Measurements from ENCODE around the gene ZNF2. TPM values are rescaled to one million over a fixed set of nuclear protein-coding genes. Genes with fewer than 3 reads are reported as not detected.
"Not testable (repeated sequence)": the region's sequence is repeated elsewhere in the genome, so short reads cannot be mapped to it uniquely, and the experiment has no call there.

The ZNF2 gene
- polyA plus RNA-seq, 2 of the 4 experiments (the other 2 are of a cell fraction) = 4.2 to 4.6 TPM

DNA sequence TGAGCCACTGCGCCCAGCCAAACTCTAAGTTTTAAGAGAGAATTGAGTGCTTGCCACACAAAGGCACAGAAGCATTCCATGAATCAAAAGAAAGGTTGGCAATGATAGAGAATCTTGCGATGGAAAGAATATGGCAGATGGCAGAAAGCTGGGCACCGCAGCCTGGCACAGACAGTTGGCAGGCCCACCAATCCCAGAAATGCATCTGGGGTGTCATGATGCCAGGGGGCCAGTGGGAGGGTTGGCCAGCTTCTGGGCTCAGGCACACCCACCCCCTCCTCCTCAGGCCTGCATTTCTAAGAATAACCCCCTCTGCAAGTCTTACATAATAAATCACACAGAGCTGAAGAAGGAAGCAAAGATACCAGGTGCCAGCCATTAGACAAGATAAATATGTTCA lies 19.6 kb downstream of the ZNF2 start:
- ChIA-PET CTCF (interaction anchor here (0.6 to 1.4 kb wide), 2 partner anchors 163 to 187 kb away, joined by 3 to 4 read pairs; no protein-coding TSS in a partner anchor), POLR2A (no interaction called here)
- WGBS (ENCODE audit: missing lambda C conversion rate) = 85% methylated on average over 3 of the region's 3 CpGs
- TF ChIP-seq JUNB (IDR thresholded peaks at IDR 0.05) (no peak), POLR2A (IDR thresholded peaks at IDR 0.05; ENCODE audit: low read length) (no peak), MAZ (IDR thresholded peaks at IDR 0.05; ENCODE audit: borderline replicate concordance, low read depth, low read length) (no peak), CHD4 (IDR thresholded peaks at IDR 0.05; ENCODE audit: borderline replicate concordance) (no peak), HOXB13 (CRISPR knock-in tag; IDR thresholded peaks at IDR 0.05; ENCODE audit: low read depth) (no peak), ESRRA (IDR thresholded peaks at IDR 0.05; ENCODE audit: borderline replicate concordance, low read length) (no peak), JUN (IDR thresholded peaks at IDR 0.05) (no peak)
- no peak overlapping the region for H3K27ac ChIP-seq
- H3K4me1 ChIP-seq = no peaks in the 10 kb centered on the region
- H3K4me2 ChIP-seq = no peak overlapping the region
- ATAC-seq (no peak), DNase-seq (ENCODE audit: low read depth in 1 of 2, low spot score in 1 of 2) (no peak), FAIRE-seq (no peak)
- peaks cover 83% of the 10 kb centered on the region for H3K9me3 ChIP-seq
- no peak overlapping the region for H3K4me3 ChIP-seq

- CTCF ChIA-PET = interaction anchor here (0.6 kb wide), 1 partner anchor 186 kb away, joined by 4 read pairs; no protein-coding TSS in a partner anchor
- H3K4me1 ChIP-seq = no peaks in the 10 kb centered on the region
- no peak for DNase-seq (ENCODE audit: low read depth in 1 of 2, low spot score in 1 of 2)
- H3K4me2 ChIP-seq = no peak overlapping the region
- TF ChIP-seq FOXS1 (CRISPR knock-in tag; IDR thresholded peaks at IDR 0.05) = no peak
- peak; percentile 19 to 23; a peak in 2 of 4 replicates for TF ChIP-seq CEBPB (IDR thresholded peaks at IDR 0.05)
- FAIRE-seq = no peak
- 46% methylated on average over 2 of the region's 2 CpGs for WGBS (ENCODE audit: missing lambda C conversion rate)
- POLR2A ChIA-PET = no interaction called here
- peaks cover 78% of the 10 kb centered on the region for H3K9me3 ChIP-seq
- H3K27ac ChIP-seq = no peak overlapping the region
- no peak for ATAC-seq
- no peak overlapping the region for H3K4me3 ChIP-seq
These were observed 20.4 kb downstream of the ZNF2 start for GRCh38 chr2:95185973-95186372.

DNA sequence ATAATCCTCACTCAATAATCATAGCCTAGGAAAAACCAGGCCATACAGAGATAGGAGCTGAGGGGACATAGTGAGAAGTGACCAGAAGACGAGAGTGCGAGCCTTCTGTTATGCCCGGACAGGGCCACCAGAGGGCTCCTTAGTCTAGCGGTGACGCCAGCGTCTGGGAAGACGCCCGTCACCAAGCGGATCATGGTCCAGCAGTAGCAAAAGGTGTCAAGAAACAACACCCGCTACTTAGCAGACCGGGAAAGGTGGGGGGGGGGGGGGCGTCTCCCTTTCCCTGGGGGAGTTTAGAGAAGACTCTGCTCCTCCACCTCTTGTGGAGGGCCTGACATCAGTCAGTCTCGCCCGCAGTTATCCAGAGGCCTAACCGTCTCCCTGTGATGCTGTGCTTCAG lies 27.3 kb downstream of the ZNF2 start:
- POLR2A ChIA-PET, H3K4me2 ChIP-seq, H3K4me3 ChIP-seq, H3K4me1 ChIP-seq, FAIRE-seq, H3K27ac ChIP-seq, CTCF ChIA-PET: not testable (repeated sequence)
- peak in 1 of 2 experiments; percentile 53 for DNase-seq (ENCODE audit: low read depth in 1 of 2, low spot score in 1 of 2)
- ATAC-seq = 0 out of 6 replicates have a peak, but pooled peaks of 1 of the 2 experiments have one; percentile 45
- peak; percentile 18 to 62; a peak in 3 of 5 replicates for TF ChIP-seq RAD21 (conservative IDR thresholded peaks at IDR 0.05 in 1 of 2, IDR thresholded peaks at IDR 0.05 in 1 of 2)
- TF ChIP-seq, protein P1, sequence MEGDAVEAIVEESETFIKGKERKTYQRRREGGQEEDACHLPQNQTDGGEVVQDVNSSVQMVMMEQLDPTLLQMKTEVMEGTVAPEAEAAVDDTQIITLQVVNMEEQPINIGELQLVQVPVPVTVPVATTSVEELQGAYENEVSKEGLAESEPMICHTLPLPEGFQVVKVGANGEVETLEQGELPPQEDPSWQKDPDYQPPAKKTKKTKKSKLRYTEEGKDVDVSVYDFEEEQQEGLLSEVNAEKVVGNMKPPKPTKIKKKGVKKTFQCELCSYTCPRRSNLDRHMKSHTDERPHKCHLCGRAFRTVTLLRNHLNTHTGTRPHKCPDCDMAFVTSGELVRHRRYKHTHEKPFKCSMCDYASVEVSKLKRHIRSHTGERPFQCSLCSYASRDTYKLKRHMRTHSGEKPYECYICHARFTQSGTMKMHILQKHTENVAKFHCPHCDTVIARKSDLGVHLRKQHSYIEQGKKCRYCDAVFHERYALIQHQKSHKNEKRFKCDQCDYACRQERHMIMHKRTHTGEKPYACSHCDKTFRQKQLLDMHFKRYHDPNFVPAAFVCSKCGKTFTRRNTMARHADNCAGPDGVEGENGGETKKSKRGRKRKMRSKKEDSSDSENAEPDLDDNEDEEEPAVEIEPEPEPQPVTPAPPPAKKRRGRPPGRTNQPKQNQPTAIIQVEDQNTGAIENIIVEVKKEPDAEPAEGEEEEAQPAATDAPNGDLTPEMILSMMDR (IDR thresholded peaks at IDR 0.05) = peak; percentile 18; the same call in 1 of the 3 replicates
- WGBS (ENCODE audit: missing lambda C conversion rate) = 24% methylated on average over 14 of the region's 15 CpGs
- H3K9me3 ChIP-seq = peaks cover 58% of the 10 kb centered on the region

GRCh38 chr2:95203911-95204310 lies 38.3 kb downstream of the ZNF2 start:
- ChIA-PET CTCF (interaction anchor here (1.0 to 1.7 kb wide), 2 partner anchors 10 to 88 kb away, joined by 3 to 4 read pairs; no protein-coding TSS in a partner anchor), POLR2A (no interaction called here)
- ATAC-seq (no peak), DNase-seq (ENCODE audit: low read depth in 1 of 2, low spot score in 1 of 2) (no peak), FAIRE-seq (no peak)
- Histone ChIP-seq H3K4me3 (no peak overlapping the region), H3K4me1 (no peaks in the 10 kb centered on the region), H3K4me2 (no peak overlapping the region), H3K27ac (no peak overlapping the region), H3K9me3 (peaks cover 69% of the 10 kb centered on the region)
- WGBS (ENCODE audit: missing lambda C conversion rate) = 29% methylated on average over 4 of the region's 4 CpGs
- no peak for TF ChIP-seq BCL3 (IDR thresholded peaks at IDR 0.05)
- TF ChIP-seq ZFP36 (IDR thresholded peaks at IDR 0.05; ENCODE audit: borderline replicate concordance, partially characterized antibody) = no peak
- TF ChIP-seq, protein P2, sequence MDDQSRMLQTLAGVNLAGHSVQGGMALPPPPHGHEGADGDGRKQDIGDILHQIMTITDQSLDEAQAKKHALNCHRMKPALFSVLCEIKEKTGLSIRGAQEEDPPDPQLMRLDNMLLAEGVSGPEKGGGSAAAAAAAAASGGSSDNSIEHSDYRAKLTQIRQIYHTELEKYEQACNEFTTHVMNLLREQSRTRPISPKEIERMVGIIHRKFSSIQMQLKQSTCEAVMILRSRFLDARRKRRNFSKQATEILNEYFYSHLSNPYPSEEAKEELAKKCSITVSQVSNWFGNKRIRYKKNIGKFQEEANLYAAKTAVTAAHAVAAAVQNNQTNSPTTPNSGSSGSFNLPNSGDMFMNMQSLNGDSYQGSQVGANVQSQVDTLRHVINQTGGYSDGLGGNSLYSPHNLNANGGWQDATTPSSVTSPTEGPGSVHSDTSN (IDR thresholded peaks at IDR 0.05) = no peak
- no peak for TF ChIP-seq GATA3 (IDR thresholded peaks at IDR 0.05; ENCODE audit: borderline replicate concordance)
- TF ChIP-seq CEBPB (IDR thresholded peaks at IDR 0.05) = no peak
- TF ChIP-seq, protein P3, sequence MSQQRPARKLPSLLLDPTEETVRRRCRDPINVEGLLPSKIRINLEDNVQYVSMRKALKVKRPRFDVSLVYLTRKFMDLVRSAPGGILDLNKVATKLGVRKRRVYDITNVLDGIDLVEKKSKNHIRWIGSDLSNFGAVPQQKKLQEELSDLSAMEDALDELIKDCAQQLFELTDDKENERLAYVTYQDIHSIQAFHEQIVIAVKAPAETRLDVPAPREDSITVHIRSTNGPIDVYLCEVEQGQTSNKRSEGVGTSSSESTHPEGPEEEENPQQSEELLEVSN (IDR thresholded peaks at IDR 0.05; ENCODE audit: borderline replicate concordance, low read depth) = no peak
- TF ChIP-seq TFCP2L1 (CRISPR knock-in tag; IDR thresholded peaks at IDR 0.05) = no peak
- TF ChIP-seq HOXB5 (CRISPR knock-in tag; IDR thresholded peaks at IDR 0.05) = no peak
- TF ChIP-seq MAFK (IDR thresholded peaks at IDR 0.05; ENCODE audit: partially characterized antibody) = no peak
- no peak for TF ChIP-seq POLR2AphosphoS2 (conservative IDR thresholded peaks at IDR 0.05; ENCODE audit: low read length)
- TF ChIP-seq HOXB13 (CRISPR knock-in tag; IDR thresholded peaks at IDR 0.05; ENCODE audit: low read depth) = no peak
- no peak for TF ChIP-seq BHLHE40 (IDR thresholded peaks at IDR 0.05; ENCODE audit: low read depth, low read length)
- no peak for TF ChIP-seq HES2 (IDR thresholded peaks at IDR 0.05)
- no peak for TF ChIP-seq NR3C1 (IDR thresholded peaks at IDR 0.05)
